ENCODE data around the gene ST6GALNAC2.
A peak's percentile ranks its signal among the peaks of the same experiment; 100 is the strongest.
"Not testable (repeated sequence)": the region's sequence is repeated elsewhere in the genome, so short reads cannot be mapped to it uniquely, and the experiment has no call there.

The ST6GALNAC2 gene

DNA sequence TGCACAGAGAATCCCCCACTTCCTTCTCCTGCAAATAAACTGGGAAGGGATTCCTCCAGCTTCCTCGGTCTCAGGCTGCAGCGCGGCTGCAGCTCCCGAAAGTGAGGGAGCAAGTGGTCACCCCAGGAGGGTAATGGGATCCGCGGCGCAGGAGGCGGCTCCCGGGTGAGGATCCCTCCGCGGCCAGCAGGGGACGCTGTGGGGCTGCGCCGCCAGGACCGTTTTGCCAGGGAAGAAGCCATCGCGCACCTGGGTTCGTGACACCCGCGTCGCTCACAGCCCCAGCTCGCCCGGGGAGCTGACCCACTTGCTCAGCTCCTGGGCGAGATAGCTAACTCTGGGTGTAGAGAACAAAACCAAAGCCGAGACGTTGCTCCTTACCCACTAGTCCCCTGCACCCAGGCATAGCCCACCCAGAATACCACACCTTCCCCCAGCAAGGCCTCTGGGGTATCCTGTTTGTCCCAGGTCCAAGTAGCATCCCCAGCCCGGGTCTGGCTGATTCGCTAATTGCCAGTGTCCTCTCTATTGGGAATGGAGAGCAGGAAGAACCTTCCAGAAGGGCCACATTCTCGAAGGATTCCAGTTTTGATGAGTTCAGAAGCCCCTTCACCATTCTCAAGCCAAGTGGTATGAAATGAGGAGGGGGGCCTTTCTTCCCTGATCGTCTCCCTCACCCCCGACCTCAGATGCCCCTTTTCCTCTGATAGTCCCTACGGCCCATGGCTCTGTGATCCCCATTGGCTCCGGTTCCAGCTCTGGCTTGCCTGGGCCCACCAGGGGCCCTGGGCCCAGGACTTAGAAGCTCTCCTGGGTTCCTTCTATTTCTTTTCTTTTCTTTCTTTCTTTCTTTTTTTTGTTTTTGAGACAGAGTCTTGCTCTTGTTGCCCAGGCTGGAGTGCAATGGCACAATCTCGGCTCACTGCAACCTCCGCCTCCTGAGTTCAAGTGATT lies 62.3 kb downstream of the ST6GALNAC2 start:
- peak; percentile 33 for DNase-seq

DNA sequence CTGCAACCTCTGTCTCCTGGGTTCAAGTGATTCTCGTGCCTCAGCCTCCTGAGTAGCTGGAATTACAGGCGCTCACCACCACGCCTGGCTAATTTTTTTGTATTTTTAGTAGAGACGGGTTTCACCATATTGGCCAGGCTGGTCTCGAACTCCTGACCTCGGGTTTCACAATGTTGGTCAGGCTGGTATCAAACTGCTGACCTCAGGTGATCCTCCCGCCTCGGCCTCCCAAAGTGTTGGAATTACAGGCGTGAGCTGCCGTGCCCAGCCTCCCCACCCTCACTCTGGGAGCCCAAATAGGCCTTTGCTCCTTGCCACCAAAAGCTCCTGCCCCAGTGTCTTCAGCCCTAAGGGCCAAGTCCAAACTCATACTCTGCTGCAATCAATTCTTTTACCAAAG lies 64.0 kb downstream of the ST6GALNAC2 start:
- DNase-seq: not testable (repeated sequence)

DNA sequence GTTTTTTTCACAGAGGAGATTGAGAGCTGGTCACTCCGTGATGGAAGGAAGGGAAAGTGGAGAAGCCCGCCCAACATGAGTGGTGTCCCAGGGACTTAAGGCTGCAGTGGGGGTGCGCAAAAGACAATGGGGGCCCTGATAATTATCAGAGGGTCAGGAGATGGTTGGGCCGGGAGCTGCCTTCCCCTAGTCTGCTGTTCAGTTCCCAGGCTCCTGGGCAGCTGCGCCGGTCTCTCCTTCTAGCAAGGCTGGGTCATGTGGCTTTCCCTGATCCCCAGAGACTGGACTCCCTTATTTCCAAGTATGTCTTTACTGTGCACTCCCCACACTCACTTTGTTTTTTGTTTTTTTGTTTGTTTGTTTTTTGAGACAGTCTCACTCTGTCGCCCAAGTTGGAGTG lies 64.4 kb downstream of the ST6GALNAC2 start:
- DNase-seq: no peak

DNA sequence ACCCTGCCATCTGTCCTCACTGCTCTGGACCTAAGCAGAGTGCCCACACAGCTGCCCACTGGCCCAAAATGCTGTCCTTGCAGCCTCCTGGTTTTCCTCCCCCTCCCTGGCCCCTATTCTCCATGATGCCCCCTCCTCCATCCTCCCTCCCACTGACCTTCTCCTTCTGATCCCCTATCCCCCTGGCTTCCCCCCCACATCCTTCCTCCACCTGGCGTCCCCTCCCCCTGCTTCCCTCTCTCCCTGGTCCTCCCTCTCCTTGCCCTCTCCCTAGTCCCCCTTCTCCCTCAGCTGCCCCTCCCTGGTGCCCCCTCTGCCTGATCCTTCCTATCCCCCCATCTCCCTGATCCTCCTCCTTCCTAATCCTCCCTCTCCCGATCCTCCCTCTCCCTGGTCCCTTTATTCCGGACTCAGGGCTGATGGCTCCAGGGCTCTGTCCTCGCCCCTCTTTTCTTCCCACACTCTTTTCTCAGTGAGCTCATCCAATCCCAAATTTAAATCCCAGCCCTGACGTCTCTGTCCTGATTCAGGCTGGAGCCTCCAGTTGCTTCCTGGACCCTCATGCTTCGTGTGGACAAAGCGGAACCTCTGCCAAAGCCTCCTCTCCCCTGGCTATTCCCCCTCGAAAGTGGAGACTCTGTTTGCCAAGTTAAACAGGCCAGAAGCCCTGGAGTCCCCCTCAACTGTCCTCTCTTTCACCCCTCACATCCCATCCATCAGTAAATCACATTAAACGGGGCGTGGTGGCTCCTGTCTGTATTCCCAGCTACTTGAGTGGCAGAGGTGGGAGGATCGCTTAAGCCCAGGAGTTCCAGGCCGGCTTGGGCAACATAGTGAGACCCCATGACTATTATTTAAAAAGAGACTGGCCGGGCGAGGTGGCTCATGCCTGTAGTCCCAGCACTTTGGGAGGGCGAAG lies 66.4 kb downstream of the ST6GALNAC2 start:
- no peak for DNase-seq

DNA sequence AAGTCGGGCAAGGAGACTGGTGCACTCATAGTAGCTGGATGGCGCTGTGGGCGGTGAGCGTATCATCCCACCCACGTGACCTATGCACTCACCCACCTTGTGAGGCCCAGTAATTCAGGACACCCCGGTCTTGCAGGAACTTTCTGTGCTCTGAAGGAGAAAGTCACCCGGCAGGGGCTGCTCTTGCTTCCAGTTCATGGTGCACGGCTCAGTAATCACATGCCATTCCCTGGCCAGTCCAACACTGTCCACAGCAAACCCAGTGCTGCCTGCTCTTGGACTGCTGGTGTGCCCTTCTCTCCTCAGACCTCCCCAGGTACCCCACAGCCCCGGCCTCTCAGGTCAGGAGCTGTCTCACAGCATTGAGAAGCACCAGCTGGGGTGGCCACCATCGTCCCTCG lies 68.0 kb downstream of the ST6GALNAC2 start:
- DNase-seq: no peak

Measured in NCI-H1436 treated with DMSO at 0.1 percent for 48 hours (cell line).